ENCODE results near the gene BAIAP2.
"Not testable (repeated sequence)": the region's sequence is repeated elsewhere in the genome, so short reads cannot be mapped to it uniquely, and the experiment has no call there.

BAIAP2 gene

DNA sequence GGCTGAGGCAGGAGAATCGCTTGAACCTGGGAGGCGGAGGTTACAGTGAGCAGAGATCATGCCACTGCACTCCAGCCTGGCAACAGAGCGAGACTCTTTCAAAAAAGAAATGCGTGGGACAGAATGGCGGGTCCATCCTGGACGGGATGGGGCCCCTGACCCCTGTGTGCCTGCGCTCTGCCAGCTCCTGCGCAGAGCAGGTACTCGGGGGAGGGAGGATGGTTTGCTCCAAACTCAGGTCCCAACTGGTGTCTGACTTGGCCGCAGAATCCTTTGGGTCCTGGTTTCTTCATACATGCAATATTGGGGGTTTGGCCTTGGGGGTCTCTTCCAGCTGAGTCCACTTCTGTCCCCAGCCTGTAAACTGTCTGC, 33.0 kb upstream of the BAIAP2 start:
- DNase-seq, result no peak

DNA sequence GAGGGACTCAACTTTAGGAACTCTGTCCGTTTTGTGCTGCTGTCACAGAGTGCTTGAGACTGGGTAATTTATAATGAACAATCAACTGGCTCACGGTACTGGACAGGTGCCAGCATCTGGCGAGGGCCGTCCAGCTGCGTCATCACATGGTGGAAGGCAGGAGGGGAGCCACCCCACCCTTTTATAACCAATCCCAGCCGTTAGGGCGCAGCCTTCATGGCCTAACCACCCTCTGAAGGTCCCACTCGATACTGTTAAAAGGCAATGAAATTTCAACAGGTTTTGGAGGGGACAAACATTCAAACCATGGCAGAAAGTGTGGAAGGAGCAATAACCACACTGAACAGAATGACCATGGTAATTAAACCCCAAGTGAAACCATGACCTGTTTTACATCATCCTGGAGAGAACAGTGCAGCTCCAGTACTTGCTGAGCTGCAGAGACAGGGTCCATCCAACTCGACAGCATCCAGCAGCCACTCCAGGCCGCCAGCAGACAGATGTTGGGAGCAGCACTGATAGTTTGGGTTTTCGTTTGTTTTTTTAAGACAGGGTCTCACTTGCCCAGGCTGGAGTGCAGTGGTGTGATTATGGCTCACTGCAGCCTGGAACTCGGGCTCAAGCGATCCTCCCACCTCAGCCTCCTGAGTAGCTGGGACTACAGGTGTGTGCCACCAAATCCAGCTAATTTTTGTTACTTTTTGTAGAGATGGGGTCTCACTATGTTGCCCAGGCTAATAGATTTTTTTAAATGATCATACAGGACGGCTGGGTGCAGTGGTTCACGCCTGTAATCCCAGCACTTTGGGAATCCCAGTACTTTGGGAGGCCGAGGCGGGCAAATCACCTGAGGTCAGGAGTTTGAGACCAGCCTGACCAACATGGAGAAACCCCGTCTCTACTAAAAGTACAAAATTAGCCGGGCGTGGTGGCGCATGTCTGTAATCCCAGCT, 32.3 kb upstream of the BAIAP2 start:
- DNase-seq, result no peak

DNA sequence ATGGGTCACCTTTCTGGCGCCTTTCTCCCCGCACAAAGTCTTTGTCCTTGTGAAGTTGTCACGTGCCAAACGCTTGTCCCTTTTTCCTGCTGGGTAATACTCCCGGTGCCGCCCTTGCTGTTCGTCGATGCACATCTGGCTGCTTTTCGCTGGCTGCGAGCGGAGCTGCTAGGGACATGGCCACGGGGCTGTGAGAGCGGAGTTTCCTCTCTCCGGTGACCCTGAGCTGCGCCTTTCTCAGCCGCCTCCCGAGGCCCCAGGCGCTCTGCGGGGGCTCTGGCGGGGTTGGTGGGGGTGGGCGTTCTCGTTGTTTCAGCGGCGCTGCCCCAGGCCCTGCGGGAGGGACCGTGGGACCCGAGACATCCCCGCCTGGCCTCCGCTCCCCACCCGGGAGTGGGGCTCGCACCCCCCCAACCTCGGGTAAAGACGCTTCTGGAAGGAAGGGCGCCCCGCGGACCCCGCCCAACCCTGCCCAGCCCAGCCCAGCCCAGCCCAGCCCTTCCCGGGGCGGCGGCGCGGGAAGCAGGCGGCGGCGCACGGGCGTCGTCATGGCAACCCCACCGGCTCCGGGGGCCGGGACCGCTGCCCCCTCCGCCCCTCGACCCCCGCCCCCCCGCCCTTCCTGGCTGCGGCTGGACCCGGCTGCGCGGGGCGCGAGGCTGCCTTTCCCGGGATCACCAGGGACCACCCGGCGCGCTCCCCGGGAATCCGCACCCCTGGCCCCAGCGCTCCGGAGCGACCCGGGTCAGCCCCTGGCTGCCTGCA, 31.1 kb upstream of the BAIAP2 start:
- no peak for DNase-seq

DNA sequence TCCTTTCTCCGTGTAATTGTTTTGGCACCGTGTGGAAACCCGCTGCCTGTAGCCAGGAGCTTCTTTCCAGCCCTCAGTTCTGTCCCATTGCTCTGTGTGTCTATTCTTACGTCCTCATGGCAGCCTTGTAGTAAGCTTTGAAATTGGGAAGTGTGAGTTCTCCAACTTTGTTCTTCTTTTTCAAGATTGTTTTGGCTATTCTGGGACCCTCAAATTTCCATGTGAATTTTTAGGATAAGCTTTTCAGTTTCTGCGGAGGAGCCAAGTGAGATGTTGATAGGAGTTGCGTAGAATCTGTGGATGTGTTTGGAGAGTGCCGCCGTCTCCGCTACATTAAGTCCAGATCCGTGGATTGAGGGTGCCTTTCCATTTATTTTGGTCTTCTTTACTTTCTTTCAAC, 28.1 kb upstream of the BAIAP2 start:
- DNase-seq, result no peak

DNA sequence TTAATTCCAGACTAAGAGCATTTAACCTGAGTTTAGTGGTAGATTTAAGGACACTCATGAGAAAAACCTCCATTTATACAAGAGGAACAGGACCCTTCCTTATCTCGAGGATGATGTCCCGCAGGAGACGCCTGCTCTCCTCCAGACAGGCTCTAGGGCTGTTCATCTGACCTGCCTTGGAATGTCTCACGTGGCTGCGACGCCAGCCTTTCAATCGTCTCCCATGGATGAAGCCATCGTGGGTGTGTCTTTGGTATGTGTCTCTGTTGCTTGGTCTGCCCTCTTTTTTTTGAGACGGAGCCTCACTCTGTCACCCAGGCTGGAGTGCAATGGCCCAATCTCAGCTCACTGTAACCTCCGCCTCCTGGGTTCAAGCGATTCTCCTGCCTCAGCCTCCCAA, 26.8 kb upstream of the BAIAP2 start:
- no peak for DNase-seq

DNA sequence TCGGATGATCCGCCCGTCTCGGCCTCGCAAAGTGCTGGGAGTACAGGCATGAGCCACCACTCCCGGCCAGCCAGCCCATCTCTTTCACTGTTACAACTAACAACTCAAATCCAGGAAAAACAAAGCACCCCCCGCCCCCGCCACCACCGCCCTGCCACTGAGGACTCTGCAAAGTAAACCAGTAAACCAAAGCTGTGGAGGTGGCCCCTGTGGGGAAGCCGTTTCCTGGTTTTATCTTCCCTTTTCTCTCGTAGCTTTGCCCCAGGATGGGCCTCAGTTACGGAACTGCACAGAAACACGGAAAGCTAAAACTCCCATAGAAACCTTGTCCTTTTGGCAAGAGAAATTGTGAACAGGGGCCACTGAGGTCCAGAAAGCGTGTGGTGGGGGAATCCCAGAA, 25.8 kb upstream of the BAIAP2 start:
- no peak for DNase-seq

DNA sequence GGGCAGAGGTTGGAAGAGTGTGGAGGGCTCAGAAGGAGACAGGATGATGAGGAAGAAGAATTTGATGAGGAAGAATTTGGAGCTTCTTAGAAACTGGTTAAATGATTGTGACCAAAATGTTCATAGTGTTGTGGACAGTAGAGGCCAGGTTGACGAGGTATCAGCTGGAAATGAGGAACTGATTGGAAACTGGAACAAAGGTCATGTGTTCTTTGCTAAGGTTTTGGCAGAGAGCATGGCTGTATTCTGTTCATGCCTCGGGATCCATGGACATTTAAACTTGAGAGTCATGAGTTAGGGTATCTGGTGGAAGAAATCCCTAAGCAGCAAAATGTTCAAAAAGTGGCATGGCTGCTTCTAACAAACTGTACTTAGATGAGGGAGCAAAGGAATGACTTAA, 24.0 kb upstream of the BAIAP2 start:
- DNase-seq, result no peak

DNA sequence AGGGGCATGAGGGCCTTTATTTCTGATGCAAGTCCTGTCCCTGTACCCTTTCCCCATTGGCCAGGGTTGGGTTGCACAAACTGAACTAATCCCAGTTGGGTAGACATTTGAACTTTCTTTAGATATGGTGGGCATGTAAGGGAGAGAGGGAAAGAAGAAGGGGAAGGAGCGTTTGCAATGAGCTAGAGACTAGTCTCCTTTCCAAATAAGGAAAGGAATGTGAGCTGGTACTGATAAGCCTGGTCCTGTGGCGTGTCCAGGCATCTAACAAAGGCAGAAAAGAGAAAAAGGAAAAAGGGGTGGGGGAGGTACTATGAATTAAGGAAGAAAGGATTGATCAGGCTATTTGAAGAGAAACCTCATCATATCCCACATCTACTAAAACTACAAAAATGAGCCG, 23.0 kb upstream of the BAIAP2 start:
- no peak for DNase-seq

DNA sequence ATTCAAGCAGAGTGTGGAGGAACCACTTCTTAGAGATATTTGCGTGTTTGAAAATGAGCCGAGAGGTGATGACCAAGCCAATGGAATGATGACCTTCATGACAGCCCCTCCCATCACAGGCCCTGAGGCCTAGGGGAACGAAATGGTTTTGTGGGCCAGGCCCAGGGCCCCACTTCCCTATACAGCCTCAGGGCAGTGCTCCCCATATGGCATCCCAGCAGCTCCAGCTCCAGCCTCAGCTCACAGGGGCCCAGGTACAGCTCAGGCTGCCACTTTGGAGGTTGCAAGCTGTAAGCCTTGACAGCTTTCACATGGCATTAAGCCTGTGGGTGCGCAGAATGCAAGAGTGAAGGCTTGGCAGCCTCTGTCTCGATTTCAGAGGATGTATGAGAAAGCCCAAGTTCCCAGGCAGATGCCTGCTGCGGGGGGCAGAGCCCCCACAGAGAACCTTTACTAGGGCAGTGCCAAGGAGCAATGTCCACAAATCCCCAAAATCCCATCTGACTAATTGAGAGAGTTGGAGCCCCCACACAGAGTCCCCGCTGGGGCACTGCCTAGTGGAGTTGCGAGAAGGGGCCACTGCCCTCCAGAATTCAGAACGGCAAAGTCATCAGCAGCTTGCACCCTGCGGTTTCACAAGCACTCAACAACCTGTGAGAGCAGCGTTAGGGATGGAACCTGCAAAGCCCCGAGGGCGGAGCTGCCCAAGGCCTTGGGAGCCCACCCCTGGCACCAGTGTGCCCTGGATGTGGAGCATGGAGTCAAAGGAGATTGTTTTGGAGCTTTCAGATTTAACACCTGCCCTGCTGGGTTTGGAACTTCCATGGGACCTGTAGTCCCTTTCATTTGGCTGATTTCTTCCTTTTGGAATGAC, 22.1 kb upstream of the BAIAP2 start:
- DNase-seq, result no peak

DNA sequence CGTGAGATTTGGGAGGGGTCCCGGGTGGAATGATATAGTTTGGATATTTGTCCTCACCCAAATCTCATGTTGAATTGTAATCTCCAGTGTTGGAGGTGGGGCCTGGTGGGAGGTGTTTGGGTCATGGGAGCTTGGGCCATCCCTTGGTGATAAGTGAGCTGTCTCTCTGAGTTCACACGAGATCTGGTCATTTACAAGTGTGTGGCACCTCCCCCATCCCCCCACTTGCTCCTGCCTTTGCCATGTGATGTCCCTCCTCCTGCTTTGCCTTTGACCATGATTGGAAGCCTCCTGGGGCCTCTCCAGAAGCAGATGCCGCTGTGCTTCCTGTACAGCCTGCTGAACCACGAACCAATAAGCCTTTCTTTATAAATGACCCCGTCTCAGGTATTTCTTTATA, 21.3 kb upstream of the BAIAP2 start:
- DNase-seq, result no peak

DNA sequence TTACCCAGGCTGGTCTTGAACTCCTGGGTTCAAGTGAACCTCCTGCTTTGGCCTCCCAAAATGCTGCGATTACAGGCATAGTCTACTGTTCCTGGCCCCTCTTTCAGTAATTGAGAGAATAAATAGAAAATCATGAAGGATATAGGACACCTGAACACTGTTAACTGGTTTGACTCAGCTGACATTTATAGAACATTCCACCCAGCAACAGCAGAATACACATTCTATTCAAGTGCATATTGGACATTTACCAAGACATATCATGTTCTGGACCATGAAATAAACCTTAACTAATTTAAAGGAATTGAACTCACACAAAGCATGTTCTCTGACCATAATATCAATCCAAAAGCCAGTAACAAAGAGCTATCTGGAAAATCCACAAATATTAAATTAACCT, 19.8 kb upstream of the BAIAP2 start:
- no peak for DNase-seq

DNA sequence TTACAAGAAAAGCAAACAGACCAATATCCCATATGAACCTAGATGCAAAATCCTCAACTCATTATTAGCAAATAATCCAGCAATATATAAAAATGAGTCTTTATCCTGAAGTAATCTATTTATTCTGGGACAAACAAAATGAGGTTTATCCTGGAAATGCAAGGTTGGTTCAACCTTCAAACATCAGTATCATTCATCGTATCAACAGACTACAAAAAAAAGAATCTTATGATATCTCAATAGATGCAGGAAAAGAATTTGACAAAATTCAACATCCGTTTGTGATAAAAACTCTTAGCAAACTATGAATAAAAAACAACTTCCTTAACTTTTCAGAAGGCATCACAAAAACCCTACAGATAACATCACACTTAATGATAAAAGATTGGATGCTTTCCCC, 18.4 kb upstream of the BAIAP2 start:
- DNase-seq, result no peak

DNA sequence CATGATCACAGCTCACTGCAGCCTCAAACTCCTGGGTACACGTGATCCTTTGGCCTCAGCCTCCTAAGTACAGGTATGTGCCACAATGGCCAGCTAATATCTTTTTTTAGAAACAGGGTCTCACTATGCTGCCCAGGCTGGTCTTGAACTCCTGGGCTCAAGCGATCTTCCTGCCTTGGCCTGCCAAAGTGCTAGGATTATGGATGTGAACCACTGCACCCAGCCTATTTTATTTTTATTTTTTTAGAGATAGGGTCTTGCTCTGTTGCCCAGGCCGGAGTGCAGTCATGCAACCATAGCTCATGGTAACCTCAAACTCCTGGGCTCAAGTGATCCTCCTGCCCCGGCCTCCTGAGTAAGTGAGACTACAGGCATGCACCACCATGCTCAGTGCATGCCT, 17.6 kb upstream of the BAIAP2 start:
- not testable (repeated sequence) for DNase-seq

DNA sequence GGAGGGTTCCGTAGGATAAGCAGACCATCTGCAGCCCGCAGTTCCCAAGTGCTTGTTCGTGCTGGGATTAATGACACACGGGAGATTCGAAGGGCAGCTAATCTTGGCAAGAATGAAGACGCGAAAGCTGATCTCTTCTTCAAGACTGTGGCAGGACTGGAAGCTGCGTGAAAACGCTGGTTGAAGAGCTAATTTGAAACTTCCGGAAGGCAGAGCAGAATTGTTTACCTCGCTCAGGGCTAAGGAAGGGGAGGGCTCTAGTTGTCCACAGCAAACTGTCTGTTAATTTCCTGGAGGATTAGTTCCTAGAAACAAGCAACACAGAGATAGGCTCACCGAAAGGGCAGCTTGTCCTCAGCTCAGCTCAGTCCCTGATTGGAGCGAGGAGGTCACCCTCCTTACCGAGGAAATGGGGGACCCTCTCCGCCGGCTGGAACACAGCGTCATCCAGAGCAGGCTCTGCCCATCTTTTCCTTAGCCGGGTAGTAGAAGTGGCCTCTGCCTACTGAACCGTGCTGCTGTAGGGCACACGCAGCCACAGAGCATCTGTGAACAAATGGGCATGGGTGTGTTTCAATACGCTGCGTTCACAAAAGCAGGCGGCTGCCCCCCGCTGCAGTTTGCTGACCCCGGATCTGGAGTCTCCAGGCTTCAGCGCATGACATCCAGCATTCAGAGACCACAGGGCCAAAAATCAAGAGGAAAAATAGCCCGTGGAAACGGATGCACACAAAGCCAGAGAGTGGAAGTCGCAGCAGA, 16.7 kb upstream of the BAIAP2 start:
- DNase-seq, result peak in 1 of 5 donors; percentile 88

DNA sequence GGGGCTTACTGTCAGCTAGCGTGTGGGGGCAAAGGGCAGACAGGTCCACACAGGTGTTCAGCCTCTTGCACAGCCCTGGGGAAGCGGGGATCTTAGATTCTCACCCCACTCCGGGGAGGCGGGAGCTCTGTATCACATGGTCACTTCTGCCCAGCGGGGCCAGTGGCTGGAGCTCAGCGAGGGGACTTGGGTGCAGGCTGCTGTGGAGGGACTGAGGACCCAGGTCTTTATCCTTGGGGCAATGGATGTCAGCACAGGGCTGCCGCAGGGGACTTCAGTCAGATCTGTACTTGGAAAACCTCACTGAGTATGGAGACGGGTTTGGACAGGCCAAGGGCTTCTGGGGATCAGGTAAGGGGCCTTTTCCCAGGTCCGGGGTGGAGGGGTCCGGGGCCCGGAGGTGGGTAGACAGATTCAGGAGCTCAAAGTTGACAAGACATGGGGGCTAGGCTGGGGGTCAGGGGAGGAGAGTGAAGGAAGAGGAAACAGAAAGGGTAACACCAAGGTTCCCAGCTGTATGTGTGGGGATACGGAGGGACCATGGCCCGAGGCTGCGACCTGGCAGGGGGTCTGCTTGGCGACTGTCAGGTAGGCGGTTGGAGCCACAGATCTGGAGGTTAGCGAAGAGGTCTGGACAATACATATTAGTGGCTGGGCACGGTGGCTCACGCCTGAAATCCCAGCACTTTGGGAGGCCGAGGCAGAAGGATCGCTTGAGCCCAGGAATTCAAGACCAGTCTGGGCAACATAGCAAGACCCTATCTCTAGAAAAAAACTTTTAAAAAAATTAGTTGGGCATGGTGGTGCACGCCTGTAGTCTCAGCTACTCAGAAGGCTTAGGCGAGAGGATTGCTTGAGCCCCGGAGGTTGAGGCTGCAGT, 15.1 kb upstream of the BAIAP2 start:
- DNase-seq, result no peak

DNA sequence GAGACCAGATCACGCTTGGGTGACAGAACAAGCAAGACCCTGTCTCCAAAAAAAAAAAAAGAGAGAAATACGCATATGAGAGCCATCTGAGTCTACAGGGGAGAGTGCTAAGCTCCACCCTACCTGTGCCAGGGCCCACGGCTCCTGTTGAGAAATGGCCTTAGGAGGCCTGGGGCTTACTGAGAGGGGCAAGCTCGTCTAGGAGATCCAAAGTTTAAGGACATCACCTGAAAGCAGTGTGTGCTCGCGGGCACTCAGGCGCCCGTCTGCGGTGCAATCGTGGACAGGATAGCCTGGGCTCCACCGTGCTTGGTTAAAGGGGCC, 14.5 kb upstream of the BAIAP2 start:
- no peak for DNase-seq

DNA sequence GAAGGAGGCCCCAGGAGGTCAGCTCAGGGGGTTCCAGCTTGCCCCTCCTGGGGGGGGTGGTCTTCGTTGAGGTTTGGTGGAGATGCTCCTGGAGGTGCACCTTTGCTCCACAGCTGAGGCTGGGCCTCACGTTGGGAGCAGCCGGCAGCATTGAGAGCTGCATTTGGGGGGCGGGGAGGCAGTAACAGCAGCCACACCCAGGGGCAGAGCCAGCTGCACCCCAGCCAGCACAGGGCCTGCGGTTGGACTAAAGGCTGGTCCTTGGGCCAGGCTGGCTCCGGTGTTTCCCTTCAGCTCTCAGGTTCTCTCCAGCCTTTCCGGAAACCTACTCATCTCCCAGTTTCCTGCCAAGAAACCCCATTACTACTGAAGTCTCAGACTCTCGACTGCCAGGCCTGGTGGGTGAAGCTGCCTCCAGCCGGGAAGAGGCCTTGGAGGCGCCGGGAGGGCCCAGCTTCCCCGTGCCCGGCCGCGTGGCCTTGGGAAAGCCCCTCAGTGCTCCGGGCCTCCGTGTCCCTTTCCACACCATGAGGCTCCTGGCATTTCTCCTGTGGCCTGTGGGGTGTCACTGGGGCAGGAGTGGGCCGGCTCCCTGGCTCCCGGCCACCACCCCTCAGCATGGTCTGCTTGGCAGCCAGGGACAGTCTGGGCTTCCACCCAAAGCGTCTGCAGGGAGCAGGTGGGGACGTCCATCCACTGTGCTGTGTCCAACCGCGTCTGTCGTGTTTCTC, 14.0 kb upstream of the BAIAP2 start:
- DNase-seq, result no peak

DNA sequence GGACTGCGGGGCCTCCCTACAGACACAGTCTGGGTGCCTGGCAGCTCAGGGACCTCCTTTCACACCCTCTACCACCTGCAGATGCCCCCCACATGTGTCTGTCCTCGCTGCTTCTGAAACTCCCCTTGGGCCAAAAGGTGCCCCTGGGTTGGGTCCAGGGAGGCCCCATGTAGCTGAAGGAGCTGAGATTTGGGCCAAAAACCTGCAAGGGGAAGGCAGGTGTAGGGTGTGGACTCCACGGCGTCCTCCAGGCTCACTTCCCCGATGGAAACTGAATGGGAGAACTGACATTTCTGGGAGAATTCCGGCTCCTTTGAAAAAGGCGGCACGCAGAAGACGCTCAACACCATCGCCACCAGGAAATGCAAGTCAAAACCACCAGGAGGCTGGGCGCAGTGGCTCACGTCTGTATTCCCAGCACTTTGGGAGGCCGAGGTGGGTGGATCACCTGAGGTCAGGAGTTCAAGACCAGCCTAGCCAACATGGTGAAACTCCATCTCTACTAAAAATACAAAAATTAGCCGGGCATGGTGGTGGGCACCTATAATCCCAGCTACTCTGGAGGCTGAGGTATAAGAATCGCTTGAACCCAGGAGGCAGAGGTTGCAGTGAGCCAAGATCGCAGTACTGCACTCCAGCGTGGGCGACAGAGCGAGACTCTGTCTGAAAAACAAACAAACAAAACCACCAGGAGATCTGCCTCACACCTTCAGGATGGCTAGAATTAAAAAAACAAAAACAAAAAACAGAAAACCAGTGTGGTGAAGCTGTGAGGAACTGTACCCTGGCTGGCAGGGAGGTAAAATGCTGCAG, 13.2 kb upstream of the BAIAP2 start:
- DNase-seq, result no peak

DNA sequence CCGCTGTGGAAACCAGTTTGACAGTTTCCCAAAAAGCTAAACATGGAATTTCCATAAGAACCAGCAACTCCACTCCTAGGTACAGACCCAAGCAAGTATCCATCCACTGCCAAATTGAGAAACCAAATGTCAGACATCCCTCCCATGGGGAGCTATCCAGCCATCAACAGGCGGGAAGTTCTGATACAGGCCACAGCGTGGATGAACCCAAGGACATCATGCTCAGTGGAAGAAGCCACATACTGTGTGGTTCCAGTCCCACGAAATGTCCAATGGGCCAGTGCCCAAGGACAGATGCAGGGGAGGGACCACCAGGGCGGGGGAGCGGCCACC, 12.6 kb upstream of the BAIAP2 start:
- DNase-seq, result no peak

All from T-helper 1 cell (primary cell).